CD8-positive, alpha-beta memory T cell (primary cell): ENCODE data around the gene KIZ. TPM values are rescaled to one million over a fixed set of nuclear protein-coding genes. Genes with fewer than 3 reads are reported as not detected.

Source experiments
- CTCF ChIA-PET: fragments of 350-600 bp; sonication (Branson Sonifier 250); formaldehyde crosslinking; loops from one replicate; lab custom pipeline; 2021; ENCODE audit warnings: antibody characterized with exemption; lab: Charles Lee
- POLR2A ChIA-PET: fragments of 350-600 bp; sonication (Branson Sonifier 250); formaldehyde crosslinking; loops from one replicate; lab custom pipeline; 2021; ENCODE audit warnings: antibody characterized with exemption; lab: Charles Lee
- DNase-seq, 5 donors: peaks; one replicate each; pipeline versions ENCODE4 v3.0.0 to v3.0.0-alpha.2; 2020 to 2022; ENCODE audit warnings: mixed read lengths in 1 of 5
- H3K27ac ChIP-seq: one replicate; pipeline ENCODE4 v1.7.0; 2013; ENCODE audit warnings: low read depth, mild to moderate bottlenecking, low read length, moderate library complexity
- H3K27me3 ChIP-seq: 2 replicates; pipeline ENCODE4 v1.7.0; 2013; ENCODE audit warnings: low read length, mild to moderate bottlenecking; ENCODE audit not compliant: insufficient read depth, poor library complexity, severe bottlenecking
- H3K36me3 ChIP-seq: 2 replicates; pipeline ENCODE4 v1.7.0; 2013; ENCODE audit warnings: mild to moderate bottlenecking, low read length, moderate library complexity; ENCODE audit not compliant: insufficient read depth
- H3K4me1 ChIP-seq: 2 replicates; pipeline ENCODE4 v1.7.0; 2013; ENCODE audit warnings: mild to moderate bottlenecking, low read length, moderate library complexity; ENCODE audit not compliant: insufficient read depth
- H3K4me3 ChIP-seq: 2 replicates; pipeline ENCODE4 v1.7.0; 2013; ENCODE audit warnings: mild to moderate bottlenecking, low read length
- H3K9me3 ChIP-seq: 2 replicates; pipeline ENCODE4 v1.7.0; 2013; ENCODE audit warnings: mild to moderate bottlenecking, low read length
- H3K27ac Mint-ChIP-seq, 8 donors: one replicate each; pipeline ENCODE4 v1.8.0; 2020 to 2021; ENCODE audit warnings: mixed read lengths in 8 of 8, mild to moderate bottlenecking in 6 of 8, inconsistent platforms in 3 of 8, moderate library complexity in 3 of 8
- H3K27me3 Mint-ChIP-seq, 2 donors: one replicate each; pipeline ENCODE4 v1.8.0; 2020 to 2021; ENCODE audit warnings: mixed read lengths in 2 of 2, mild to moderate bottlenecking in 1 of 2, moderate library complexity in 1 of 2
- H3K36me3 Mint-ChIP-seq, 3 donors: one replicate each; pipeline ENCODE4 v1.8.0; 2020 to 2021; ENCODE audit warnings: mixed read lengths in 3 of 3, inconsistent platforms in 1 of 3, mild to moderate bottlenecking in 1 of 3
- H3K4me1 Mint-ChIP-seq, 3 donors: one replicate each; pipeline ENCODE4 v1.8.0; 2020 to 2021; ENCODE audit warnings: mixed read lengths in 3 of 3, inconsistent platforms in 1 of 3, mild to moderate bottlenecking in 1 of 3
- H3K4me3 Mint-ChIP-seq, 7 donors: one replicate each; pipeline ENCODE4 v1.8.0; 2020 to 2021; ENCODE audit warnings: mixed read lengths in 7 of 7, mild to moderate bottlenecking in 6 of 7, moderate library complexity in 4 of 7, inconsistent platforms in 2 of 7
- H3K9me3 Mint-ChIP-seq, 5 donors: one replicate each; pipeline ENCODE4 v1.8.0; 2020 to 2022; ENCODE audit warnings: mixed read lengths in 5 of 5, mild to moderate bottlenecking in 3 of 5, moderate library complexity in 2 of 5, inconsistent platforms in 1 of 5
- polyA plus RNA-seq: library from polyadenylated mRNA; unstranded; fragments of 300-500 nt; fragmentation: Illumina TruSeq; gene quantifications from one replicate; pipeline ENCODE4 v1.2.3, GENCODE V29; 2021
- total RNA-seq, 2 experiments: library from RNA; stranded (reverse); gene quantifications; one replicate each; pipeline ENCODE4 v1.2.3, GENCODE V29; 2021

KIZ gene
- total and polyA plus RNA-seq, 3 experiments from 2014 or later: 9.7 to 20.5 (median 13.3) TPM

- Mint-ChIP-seq H3K4me1 (peaks cover 21 to 46% (median 23%) of the 10 kb centered on the region in 3 donors), H3K27me3 (peaks cover 62 to 72% of the 10 kb centered on the region in 2 donors), H3K36me3 (no peaks in the 10 kb centered on the region), H3K27ac (no peak within 1 kb of the TSS), H3K9me3 (peaks cover 0 to 3% (median 0%) of the 10 kb centered on the region in 5 donors), H3K4me3 (peak within 1 kb of the TSS in 6 of 7 donors; percentile 5 to 66 (median 21))
- Histone ChIP-seq H3K36me3 (no peaks in the 10 kb centered on the region), H3K9me3 (no peaks in the 10 kb centered on the region), H3K4me1 (peaks cover 25% of the 10 kb centered on the region), H3K27me3 (peaks cover 71% of the 10 kb centered on the region), H3K27ac (no peak within 1 kb of the TSS), H3K4me3 (no peak within 1 kb of the TSS)
- CTCF ChIA-PET: no interaction called here
- DNase-seq: no peak
- POLR2A ChIA-PET: no interaction called here
These were observed 19.5 kb upstream of the KIZ start, which contains the start of gene LINC00237 for GRCh38 chr20:21106171-21107017. TSS of gene LINC00237 (minus strand) at chr20:21106358.

- H3K36me3 Mint-ChIP-seq: no peaks in the 10 kb centered on the region
- ChIA-PET CTCF (no interaction called here), POLR2A (no interaction called here)
- peaks cover under 1 to 20% (median 2%) of the 10 kb centered on the region in 3 donors for H3K4me1 Mint-ChIP-seq
- H3K27ac Mint-ChIP-seq: no peak overlapping the region
- peaks cover 45 to 65% of the 10 kb centered on the region in 2 donors for H3K27me3 Mint-ChIP-seq
- Histone ChIP-seq H3K4me1 (peaks cover 3% of the 10 kb centered on the region), H3K27me3 (peaks cover 44% of the 10 kb centered on the region), H3K4me3 (no peak overlapping the region), H3K27ac (no peak overlapping the region), H3K9me3 (no peaks in the 10 kb centered on the region), H3K36me3 (no peaks in the 10 kb centered on the region)
- no peak for DNase-seq
- H3K4me3 Mint-ChIP-seq: no peak overlapping the region
- peaks cover 0 to under 1% (median 0%) of the 10 kb centered on the region in 5 donors for H3K9me3 Mint-ChIP-seq
These were observed 16.7 kb upstream of the KIZ start for GRCh38 chr20:21109144-21109543.

- DNase-seq: no peak
- H3K4me3 Mint-ChIP-seq: no peak overlapping the region
- H3K27me3 Mint-ChIP-seq: peaks cover 38 to 59% of the 10 kb centered on the region in 2 donors
- H3K9me3 ChIP-seq: no peaks in the 10 kb centered on the region
- POLR2A ChIA-PET: no interaction called here
- H3K27ac ChIP-seq: no peak overlapping the region
- H3K9me3 Mint-ChIP-seq: no peaks in the 10 kb centered on the region
- H3K36me3 Mint-ChIP-seq: no peaks in the 10 kb centered on the region
- CTCF ChIA-PET: no interaction called here
- no peak overlapping the region for H3K27ac Mint-ChIP-seq
- H3K36me3 ChIP-seq: no peaks in the 10 kb centered on the region
- no peak overlapping the region for H3K4me3 ChIP-seq
- H3K27me3 ChIP-seq: peaks cover 28% of the 10 kb centered on the region
- peaks cover 0 to 8% (median 2%) of the 10 kb centered on the region in 3 donors for H3K4me1 Mint-ChIP-seq
- no peaks in the 10 kb centered on the region for H3K4me1 ChIP-seq
These were observed 15.1 kb upstream of the KIZ start for GRCh38 chr20:21110811-21111210.

GRCh38 chr20:21111416-21111815, 14.5 kb upstream of the KIZ start:
- H3K4me1 ChIP-seq: no peaks in the 10 kb centered on the region
- CTCF ChIA-PET: no interaction called here
- Mint-ChIP-seq H3K4me1 (peaks cover 0 to 2% (median 2%) of the 10 kb centered on the region in 3 donors), H3K9me3 (no peaks in the 10 kb centered on the region), H3K36me3 (peaks cover 0 to 1% (median 0%) of the 10 kb centered on the region in 3 donors), H3K27ac (no peak overlapping the region), H3K4me3 (no peak overlapping the region), H3K27me3 (peaks cover 38 to 59% of the 10 kb centered on the region in 2 donors)
- DNase-seq: no peak
- no peaks in the 10 kb centered on the region for H3K36me3 ChIP-seq
- POLR2A ChIA-PET: no interaction called here
- no peaks in the 10 kb centered on the region for H3K9me3 ChIP-seq
- H3K4me3 ChIP-seq: no peak overlapping the region
- H3K27ac ChIP-seq: no peak overlapping the region
- peaks cover 22% of the 10 kb centered on the region for H3K27me3 ChIP-seq

GRCh38 chr20:21113697-21114096, 12.2 kb upstream of the KIZ start:
- H3K9me3 ChIP-seq: no peaks in the 10 kb centered on the region
- ChIA-PET POLR2A (interaction anchor here (0.6 kb wide), 1 partner anchor 11 kb away, joined by 3 read pairs; no protein-coding TSS in a partner anchor), CTCF (no interaction called here)
- Mint-ChIP-seq H3K4me3 (no peak overlapping the region), H3K27ac (no peak overlapping the region), H3K4me1 (no peaks in the 10 kb centered on the region), H3K27me3 (peaks cover 24 to 56% of the 10 kb centered on the region in 2 donors), H3K9me3 (no peaks in the 10 kb centered on the region), H3K36me3 (peaks cover 0 to 1% (median 0%) of the 10 kb centered on the region in 3 donors)
- no peak overlapping the region for H3K27ac ChIP-seq
- no peaks in the 10 kb centered on the region for H3K4me1 ChIP-seq
- H3K36me3 ChIP-seq: no peaks in the 10 kb centered on the region
- DNase-seq: no peak
- no peaks in the 10 kb centered on the region for H3K27me3 ChIP-seq
- no peak overlapping the region for H3K4me3 ChIP-seq

GRCh38 chr20:21114584-21114983, 11.3 kb upstream of the KIZ start:
- Mint-ChIP-seq H3K36me3 (peaks cover 0 to 1% (median 0%) of the 10 kb centered on the region in 3 donors), H3K4me1 (no peaks in the 10 kb centered on the region), H3K27ac (no peak overlapping the region), H3K27me3 (peaks cover 20 to 53% of the 10 kb centered on the region in 2 donors), H3K9me3 (no peaks in the 10 kb centered on the region), H3K4me3 (no peak overlapping the region)
- Histone ChIP-seq H3K4me3 (no peak overlapping the region), H3K27me3 (no peaks in the 10 kb centered on the region), H3K27ac (no peak overlapping the region), H3K4me1 (no peaks in the 10 kb centered on the region), H3K36me3 (no peaks in the 10 kb centered on the region), H3K9me3 (no peaks in the 10 kb centered on the region)
- no peak for DNase-seq
- ChIA-PET CTCF (no interaction called here), POLR2A (no interaction called here)

- Mint-ChIP-seq H3K4me3 (no peak overlapping the region), H3K36me3 (peaks cover 0 to 4% (median 1%) of the 10 kb centered on the region in 3 donors), H3K27ac (no peak overlapping the region), H3K9me3 (no peaks in the 10 kb centered on the region), H3K4me1 (no peaks in the 10 kb centered on the region), H3K27me3 (peaks cover 22 to 46% of the 10 kb centered on the region in 2 donors)
- H3K4me1 ChIP-seq: no peaks in the 10 kb centered on the region
- no peaks in the 10 kb centered on the region for H3K36me3 ChIP-seq
- H3K27me3 ChIP-seq: no peaks in the 10 kb centered on the region
- POLR2A ChIA-PET: no interaction called here
- no peak overlapping the region for H3K4me3 ChIP-seq
- DNase-seq: no peak
- H3K9me3 ChIP-seq: no peaks in the 10 kb centered on the region
- CTCF ChIA-PET: interaction anchor here (1.1 kb wide), 1 partner anchor 8 kb away, joined by 3 read pairs; the partner anchor contains the start of gene KIZ
- H3K27ac ChIP-seq: no peak overlapping the region
These were observed 8.4 kb upstream of the KIZ start for GRCh38 chr20:21117521-21117920.

- CTCF ChIA-PET: no interaction called here
- Histone ChIP-seq H3K36me3 (no peaks in the 10 kb centered on the region), H3K9me3 (no peaks in the 10 kb centered on the region), H3K4me1 (no peaks in the 10 kb centered on the region), H3K4me3 (no peak overlapping the region), H3K27me3 (no peaks in the 10 kb centered on the region), H3K27ac (no peak overlapping the region)
- H3K9me3 Mint-ChIP-seq: no peaks in the 10 kb centered on the region
- no peaks in the 10 kb centered on the region for H3K4me1 Mint-ChIP-seq
- H3K27ac Mint-ChIP-seq: no peak overlapping the region
- peaks cover 22 to 47% of the 10 kb centered on the region in 2 donors for H3K27me3 Mint-ChIP-seq
- no peak for DNase-seq
- POLR2A ChIA-PET: no interaction called here
- H3K4me3 Mint-ChIP-seq: no peak overlapping the region
- H3K36me3 Mint-ChIP-seq: peaks cover 0 to 4% (median 1%) of the 10 kb centered on the region in 3 donors
These were observed 7.7 kb upstream of the KIZ start for GRCh38 chr20:21118138-21118537.
